Activated naive CD8-positive, alpha-beta T cell (primary cell): ENCODE results near the gene BSDC1.
A peak's percentile ranks its signal among the peaks of the same experiment; 100 is the strongest.

Experiments used
- H3K27ac Mint-ChIP-seq: one replicate; pipeline ENCODE4 v1.8.0; 2021; ENCODE audit warnings: mixed read lengths
- H3K27me3 Mint-ChIP-seq: one replicate; pipeline ENCODE4 v1.8.0; 2021; ENCODE audit warnings: mixed read lengths
- H3K36me3 Mint-ChIP-seq: one replicate; pipeline ENCODE4 v1.8.0; 2021; ENCODE audit warnings: mixed read lengths
- H3K4me1 Mint-ChIP-seq: one replicate; pipeline ENCODE4 v1.8.0; 2021; ENCODE audit warnings: low read depth, mixed read lengths
- H3K4me3 Mint-ChIP-seq: one replicate; pipeline ENCODE4 v1.8.0; 2021; ENCODE audit warnings: mild to moderate bottlenecking, mixed read lengths
- H3K9me3 Mint-ChIP-seq: one replicate; pipeline ENCODE4 v1.8.0; 2021; ENCODE audit warnings: low read depth, mixed read lengths

The BSDC1 gene

DNA sequence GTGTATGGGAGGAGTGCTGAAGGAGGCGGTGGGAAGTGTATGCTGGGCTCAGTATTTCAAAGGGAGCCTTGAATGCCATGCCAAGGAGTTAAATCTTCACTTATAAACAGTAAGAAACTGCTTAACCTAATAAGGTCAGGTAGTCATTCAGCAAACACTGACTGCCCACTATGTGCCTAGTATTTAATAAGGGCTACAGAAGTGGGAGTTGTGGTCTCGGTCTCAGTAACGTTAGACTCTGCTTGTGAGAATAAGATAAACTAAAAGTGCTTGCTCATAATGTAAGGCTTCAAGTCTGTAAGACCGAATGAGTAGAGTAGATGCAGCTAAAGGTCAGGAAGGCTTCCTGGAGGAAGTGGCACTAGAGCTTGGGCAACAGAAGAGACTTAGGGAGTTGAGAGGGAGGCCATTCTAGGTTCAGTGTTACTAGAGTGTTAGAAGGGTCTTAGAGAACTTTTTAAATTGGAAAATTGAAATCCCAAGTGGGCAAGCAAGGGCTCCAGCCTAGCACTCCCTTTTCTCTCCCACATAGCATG, 64.2 kb downstream of the BSDC1 start:
- Mint-ChIP-seq H3K4me1 (peaks cover 16% of the 10 kb centered on the region), H3K4me3 (no peak overlapping the region), H3K36me3 (peaks cover 3% of the 10 kb centered on the region), H3K27ac (peak overlapping the region; percentile 81), H3K27me3 (no peaks in the 10 kb centered on the region), H3K9me3 (no peaks in the 10 kb centered on the region)

DNA sequence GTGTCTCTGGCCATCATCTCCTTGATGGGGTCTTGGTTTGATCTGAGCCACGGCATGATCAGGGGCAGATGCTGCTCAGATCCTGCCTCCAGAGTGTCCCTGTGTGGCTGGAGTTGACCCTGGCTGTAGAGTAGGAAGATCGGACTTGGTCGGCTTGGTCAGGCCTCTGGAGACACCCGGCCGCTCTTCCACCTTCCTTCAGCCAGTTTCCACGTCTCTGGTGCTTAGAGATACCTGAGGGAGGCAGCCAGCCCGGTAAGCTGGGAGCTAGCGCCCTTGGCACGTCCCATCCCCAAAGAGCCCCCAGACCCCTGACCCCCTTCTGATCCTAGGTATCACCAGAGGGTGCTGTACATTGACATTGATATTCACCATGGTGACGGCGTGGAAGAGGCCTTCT, 67.0 kb downstream of the BSDC1 start:
- H3K27ac Mint-ChIP-seq: no peak overlapping the region
- peaks cover 3% of the 10 kb centered on the region for H3K36me3 Mint-ChIP-seq
- H3K4me1 Mint-ChIP-seq: peaks cover 21% of the 10 kb centered on the region
- H3K27me3 Mint-ChIP-seq: no peaks in the 10 kb centered on the region
- no peaks in the 10 kb centered on the region for H3K9me3 Mint-ChIP-seq
- no peak overlapping the region for H3K4me3 Mint-ChIP-seq

GRCh38 chr1:32321712-32322291, 72.4 kb downstream of the BSDC1 start:
- Mint-ChIP-seq H3K4me1 (peaks cover 34% of the 10 kb centered on the region), H3K27me3 (no peaks in the 10 kb centered on the region)

DNA sequence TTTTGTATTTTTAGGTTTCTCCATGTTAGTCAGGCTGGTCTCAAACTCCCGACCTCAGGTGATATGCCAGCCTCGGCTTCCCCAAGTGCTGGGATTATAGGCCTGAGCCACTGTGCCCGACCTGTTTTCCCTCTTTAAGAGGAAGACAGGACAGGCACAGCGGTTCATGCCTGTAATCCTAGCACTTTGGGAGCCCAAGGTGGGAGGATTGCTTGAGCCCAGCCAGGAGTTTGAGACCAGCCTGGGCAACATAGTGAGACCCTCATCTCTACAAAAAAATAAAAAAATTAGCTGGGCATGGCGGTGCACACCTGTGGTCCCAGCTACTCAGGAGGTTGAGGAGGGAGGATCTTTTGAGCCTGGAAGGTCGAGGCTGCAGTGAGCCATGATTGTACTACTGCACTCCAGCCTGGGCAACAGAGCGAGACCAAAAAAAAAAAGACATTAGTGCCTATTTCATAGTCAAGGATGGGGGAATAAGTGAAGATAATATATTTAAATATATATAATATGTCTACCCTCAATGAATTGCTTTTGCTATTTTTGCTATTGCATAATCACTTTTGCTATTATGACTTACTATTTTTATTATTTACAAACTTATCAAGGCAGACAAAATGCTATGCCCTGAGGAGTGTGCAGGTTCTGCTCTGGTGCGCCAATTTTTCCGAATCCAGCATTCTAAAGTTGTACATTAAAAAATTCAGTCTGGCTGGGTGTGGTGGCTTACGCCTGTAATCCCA, 75.9 kb downstream of the BSDC1 start:
- Mint-ChIP-seq H3K9me3 (no peaks in the 10 kb centered on the region), H3K4me3 (no peak overlapping the region), H3K36me3 (peaks cover 2% of the 10 kb centered on the region), H3K27ac (no peak overlapping the region), H3K4me1 (peaks cover 37% of the 10 kb centered on the region), H3K27me3 (no peaks in the 10 kb centered on the region)

More at GRCh38 chr1:32321712-32322291, 72.4 kb downstream of the BSDC1 start:
- Mint-ChIP-seq H3K27ac (peak overlapping the region; percentile 77), H3K36me3 (no peaks in the 10 kb centered on the region), H3K4me3 (peak overlapping the region; percentile 30), H3K9me3 (no peaks in the 10 kb centered on the region)

GRCh38 chr1:32316903-32317277, 77.4 kb downstream of the BSDC1 start:
- peaks cover 2% of the 10 kb centered on the region for H3K36me3 Mint-ChIP-seq
- H3K27me3 Mint-ChIP-seq: no peaks in the 10 kb centered on the region
- H3K4me3 Mint-ChIP-seq: no peak overlapping the region
- peaks cover 29% of the 10 kb centered on the region for H3K4me1 Mint-ChIP-seq
- H3K9me3 Mint-ChIP-seq: no peaks in the 10 kb centered on the region
- peak overlapping the region; percentile 41 for H3K27ac Mint-ChIP-seq
